ENCODE measurements around the gene AGBL5. TPM values are rescaled to one million over a fixed set of nuclear protein-coding genes. Genes with fewer than 3 reads are reported as not detected.

AGBL5 gene
- total and polyA plus RNA-seq, 2 of the 13 experiments (the other 11 are each of a cell fraction or from before 2014, with no cell fraction given) = 55.9 to 73.3 TPM

GRCh38 chr2:27095745-27096651, 44.5 kb downstream of the AGBL5 start (continued):
- no peak for TF ChIP-seq DBP (CRISPR knock-in tag; IDR thresholded peaks at IDR 0.05; ENCODE audit: not compliant biosample characterization)
- TF ChIP-seq SCMH1 (CRISPR knock-in tag; IDR thresholded peaks at IDR 0.05; ENCODE audit: borderline replicate concordance) = no peak
- TF ChIP-seq EZH2 (conservative IDR thresholded peaks at IDR 0.05; ENCODE audit: low read depth, low read length) = no peak
- peak; percentile 63; the same call in 1 of the 2 replicates for TF ChIP-seq HNF4G (IDR thresholded peaks at IDR 0.05; ENCODE audit: borderline replicate concordance, low read depth, low read length)
- peak; percentile 83 for TF ChIP-seq HNF4G (CRISPR knock-in tag; IDR thresholded peaks at IDR 0.05; ENCODE audit: borderline replicate concordance, low read depth)
- no peak for TF ChIP-seq SRF (IDR thresholded peaks at IDR 0.05; ENCODE audit: low read depth, low read length)
- TF ChIP-seq RFX3 (CRISPR knock-in tag; IDR thresholded peaks at IDR 0.05) = peak; percentile 51; the same call in 1 of the 2 replicates
- TF ChIP-seq ZNF616 (CRISPR knock-in tag; IDR thresholded peaks at IDR 0.05; ENCODE audit: low read depth) = 0 out of 2 replicates have a peak, but pooled peaks have one; percentile 78
- peak; percentile 83; the same call in 1 of the 2 replicates for TF ChIP-seq ZNF766 (CRISPR knock-in tag; IDR thresholded peaks at IDR 0.05; ENCODE audit: borderline replicate concordance)
- no peak for TF ChIP-seq ZNF761 (CRISPR knock-in tag; conservative IDR thresholded peaks at IDR 0.05)
- TF ChIP-seq ZSCAN30 (CRISPR knock-in tag; IDR thresholded peaks at IDR 0.05) = 0 out of 2 replicates have a peak, but pooled peaks have one; percentile 21
- TF ChIP-seq NFIC (IDR thresholded peaks at IDR 0.05; ENCODE audit: low read length) = peak; percentile 73; the same call in 1 of the 2 replicates
- TF ChIP-seq ZNF615 (CRISPR knock-in tag; IDR thresholded peaks at IDR 0.05; ENCODE audit: borderline replicate concordance) = 0 out of 2 replicates have a peak, but pooled peaks have one; percentile 51
- TF ChIP-seq ZNF770 (CRISPR knock-in tag; IDR thresholded peaks at IDR 0.05) = peak; percentile 70
- peak; percentile 97 for TF ChIP-seq NFKBIZ (CRISPR knock-in tag; IDR thresholded peaks at IDR 0.05)
- peak; percentile 74 for TF ChIP-seq ZNF746 (CRISPR knock-in tag; IDR thresholded peaks at IDR 0.05)
- TF ChIP-seq KLF6 (CRISPR knock-in tag; IDR thresholded peaks at IDR 0.05) = peak; percentile 89
- TF ChIP-seq HOXA3 (CRISPR knock-in tag; IDR thresholded peaks at IDR 0.05) = peak; percentile 95
- peak; percentile 89 for TF ChIP-seq IKZF4 (CRISPR knock-in tag; IDR thresholded peaks at IDR 0.05; ENCODE audit: borderline replicate concordance, low read depth, not compliant biosample characterization)
- TF ChIP-seq ZNF552 (CRISPR knock-in tag; IDR thresholded peaks at IDR 0.05; ENCODE audit: borderline replicate concordance) = peak; percentile 38; the same call in 1 of the 2 replicates
- TF ChIP-seq RNF2 (conservative IDR thresholded peaks at IDR 0.05; ENCODE audit: low read depth) = no peak
- TF ChIP-seq ZNF740 (CRISPR knock-in tag; IDR thresholded peaks at IDR 0.05) = 0 out of 2 replicates have a peak, but pooled peaks have one; percentile 41
- TF ChIP-seq SMAD9 (CRISPR knock-in tag; IDR thresholded peaks at IDR 0.05) = 0 out of 2 replicates have a peak, but pooled peaks have one; percentile 56
- peak; percentile 94; the same call in 1 of the 2 replicates for TF ChIP-seq ZNF124 (CRISPR knock-in tag; IDR thresholded peaks at IDR 0.05)

All from HepG2 (cell line).